ENCODE data around the gene GARNL3.

The GARNL3 gene

DNA sequence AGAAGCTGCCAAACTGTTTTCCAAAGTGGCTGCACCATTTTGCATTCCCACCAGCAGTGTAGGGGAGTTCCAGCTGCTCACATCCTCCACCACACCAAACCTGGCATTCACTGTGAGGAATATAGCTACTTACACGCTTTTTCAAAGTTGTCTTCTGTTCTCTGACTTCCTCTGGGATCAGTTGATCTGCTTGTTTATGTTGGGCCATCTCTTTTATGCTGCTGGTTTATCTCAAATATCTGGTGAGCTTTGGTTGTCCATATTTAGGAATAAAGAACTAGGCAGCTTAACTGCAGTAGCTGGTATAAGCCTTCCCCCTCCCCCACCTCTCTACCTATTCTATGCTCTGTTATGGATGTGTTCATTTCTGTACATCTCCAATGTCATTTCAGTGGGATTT, 151.1 kb downstream of the GARNL3 start:
- no peak for DNase-seq

GRCh38 chr9:127417131-127418036, 152.8 kb downstream of the GARNL3 start:
- peak; percentile 40 for DNase-seq

DNA sequence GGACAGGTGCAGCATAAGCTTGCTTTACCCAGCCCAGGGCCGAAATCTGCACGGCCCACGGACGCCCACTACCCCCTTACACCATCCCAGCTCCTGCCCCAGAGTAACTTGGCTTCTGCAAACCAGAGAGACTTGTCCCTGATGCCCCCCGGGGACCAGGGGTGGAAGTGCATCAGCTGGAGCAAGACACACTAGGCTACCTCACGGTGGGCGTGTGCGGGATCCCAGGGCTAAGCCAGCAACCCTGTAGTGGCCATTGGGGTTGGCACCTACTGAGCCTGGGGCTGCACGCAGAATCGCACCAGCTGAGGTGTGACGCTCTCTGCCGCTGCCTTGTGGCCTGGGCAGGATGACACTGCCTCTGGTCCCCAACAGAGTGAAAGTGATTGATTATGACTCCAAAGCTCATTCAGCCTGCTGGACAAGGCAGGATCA, 153.5 kb downstream of the GARNL3 start:
- no peak for DNase-seq

DNA sequence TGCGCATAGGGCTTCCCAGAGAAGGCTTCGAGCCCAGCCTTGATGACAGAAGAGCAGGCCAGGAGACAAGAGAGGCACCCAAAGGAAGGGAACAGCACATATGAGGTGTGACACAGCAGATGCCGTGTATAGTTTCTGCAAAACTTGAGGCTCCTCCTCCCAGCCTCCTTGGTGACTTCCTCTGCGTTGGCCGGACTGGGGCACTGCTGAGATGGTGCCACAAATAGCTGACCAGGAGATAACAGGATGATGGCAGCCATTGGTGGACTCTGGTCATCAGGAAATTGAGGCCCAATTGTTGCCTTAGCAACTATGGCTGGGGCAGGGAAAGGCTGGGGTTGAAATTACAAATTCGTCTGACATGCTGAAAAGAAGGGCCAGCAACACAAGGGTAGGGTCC, 154.8 kb downstream of the GARNL3 start:
- no peak for DNase-seq

GRCh38 chr9:127421057-127421456, 156.5 kb downstream of the GARNL3 start:
- DNase-seq = no peak

- no peak for DNase-seq
Observed at GRCh38 chr9:127422133-127422782, 157.7 kb downstream of the GARNL3 start.

GRCh38 chr9:127422787-127423186, 158.2 kb downstream of the GARNL3 start:
- DNase-seq = no peak

- no peak for DNase-seq
Observed at GRCh38 chr9:127423476-127423933, 158.9 kb downstream of the GARNL3 start.

DNA sequence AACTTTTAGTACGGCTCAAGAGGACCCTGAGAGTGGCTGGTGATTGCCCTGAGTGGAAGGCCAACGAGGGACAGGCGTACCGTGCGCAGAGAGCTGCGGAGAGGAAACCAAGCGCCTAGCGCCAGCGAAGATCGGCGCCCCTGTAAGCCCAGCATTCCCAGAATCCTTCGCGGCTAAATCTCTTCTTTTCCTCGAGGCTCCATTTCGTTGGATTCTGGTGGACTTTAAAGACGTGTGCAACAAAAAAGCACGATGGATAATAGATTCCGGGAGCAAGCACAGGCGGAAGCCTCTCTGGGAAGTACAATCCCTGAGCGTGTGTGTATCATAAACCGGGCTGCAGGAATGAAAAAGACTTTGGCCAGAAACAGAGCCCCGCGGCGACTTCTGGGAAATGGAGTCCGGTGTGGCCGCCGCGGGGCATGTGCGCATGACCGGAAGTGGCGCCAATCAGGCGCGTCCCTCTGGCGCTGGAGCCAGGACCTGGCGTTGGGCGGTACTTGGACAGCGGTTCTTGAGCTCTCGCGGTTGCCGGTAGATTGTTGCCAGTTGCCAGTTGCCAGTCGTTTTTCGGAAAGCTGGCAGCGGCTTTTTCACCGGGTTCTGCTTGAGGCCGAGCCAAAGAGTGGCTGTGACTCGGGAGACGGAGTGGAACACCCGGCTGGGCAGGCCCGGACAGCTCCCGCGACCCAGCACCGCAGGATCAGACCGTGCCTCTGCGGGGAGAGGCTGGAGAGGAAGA, 159.5 kb downstream of the GARNL3 start, which contains the start of gene ZNF79:
TSS of gene ZNF79 (plus strand) at position 449 of the 742 bp plus-strand sequence. CDS start 406 bp downstream, outside the sequence.
- DNase-seq = peak; percentile 74

DNA sequence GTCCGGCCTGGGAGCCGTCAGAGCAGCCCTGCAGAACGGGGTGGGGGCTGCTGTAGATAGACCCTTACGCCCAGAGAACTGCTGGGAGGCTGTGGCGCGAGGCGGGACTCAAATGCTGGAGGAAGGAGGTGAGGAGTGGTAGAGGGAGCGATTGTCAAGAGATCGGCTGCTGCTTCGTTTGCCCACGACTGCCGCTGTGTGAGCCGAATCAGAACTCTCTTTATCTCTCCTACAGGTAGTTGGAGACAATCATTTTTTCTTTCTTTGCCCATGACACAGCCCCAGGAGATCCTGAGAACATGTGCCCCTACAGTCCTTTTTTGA, 160.1 kb downstream of the GARNL3 start:
- DNase-seq = no peak

- DNase-seq = no peak
Observed at GRCh38 chr9:127426756-127427155, 162.2 kb downstream of the GARNL3 start.

GRCh38 chr9:127428348-127428747, 163.8 kb downstream of the GARNL3 start:
- no peak for DNase-seq

DNA sequence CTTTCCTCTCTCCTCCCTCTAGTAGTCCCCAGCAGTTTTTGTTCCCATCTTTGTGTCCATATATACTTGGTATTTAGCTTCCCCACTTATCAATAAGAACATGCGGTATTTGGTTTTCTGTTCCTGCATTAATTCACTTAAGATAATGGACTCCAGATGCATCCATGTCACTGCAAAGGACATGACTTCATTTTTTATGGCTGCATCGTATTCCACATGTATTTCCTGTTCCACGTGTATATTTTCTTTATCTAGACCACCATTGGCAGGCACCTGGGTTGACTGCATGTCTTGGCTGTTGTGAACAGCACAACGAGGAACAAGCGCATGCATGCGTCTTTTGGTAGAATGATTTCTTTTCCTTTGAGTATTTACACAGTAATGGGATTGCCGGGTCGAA, 165.8 kb downstream of the GARNL3 start:
- no peak for DNase-seq

DNA sequence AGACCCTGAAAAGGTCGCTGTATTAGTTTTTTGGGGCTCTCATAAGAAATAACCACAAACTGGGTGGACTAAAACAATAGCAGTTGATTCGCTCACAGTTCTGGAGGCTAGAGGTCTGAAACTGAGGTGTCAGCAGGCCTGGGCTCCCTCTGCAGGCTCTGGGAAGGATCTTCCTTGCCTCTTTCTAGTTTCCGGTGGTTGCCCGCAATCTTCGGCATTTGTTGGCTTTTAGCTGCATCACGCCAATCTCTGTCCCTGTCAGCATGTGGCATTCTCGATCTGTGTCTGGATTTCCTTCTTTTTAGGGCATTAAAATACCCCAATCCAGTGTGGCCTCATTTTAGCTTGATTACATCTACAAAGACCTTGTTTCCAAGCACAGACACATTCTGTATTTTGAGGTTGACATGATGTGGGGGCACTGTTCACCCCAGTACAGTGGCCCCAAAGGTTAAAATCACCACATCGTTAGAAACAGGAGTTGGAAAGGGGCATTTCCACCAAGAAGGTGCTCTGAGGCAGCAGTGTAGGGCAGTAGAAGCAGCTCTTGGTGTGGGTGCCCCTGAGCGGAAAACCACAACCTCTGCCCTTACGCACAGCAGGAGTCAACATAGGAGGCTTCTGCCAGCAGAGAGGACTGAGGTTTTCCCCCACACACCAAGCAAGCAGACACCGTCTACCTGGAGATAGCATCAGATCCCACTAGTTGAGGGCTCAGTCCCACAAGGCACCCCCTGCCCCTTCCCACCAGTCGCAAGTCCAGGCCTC, 173.1 kb downstream of the GARNL3 start:
- no peak for DNase-seq

DNA sequence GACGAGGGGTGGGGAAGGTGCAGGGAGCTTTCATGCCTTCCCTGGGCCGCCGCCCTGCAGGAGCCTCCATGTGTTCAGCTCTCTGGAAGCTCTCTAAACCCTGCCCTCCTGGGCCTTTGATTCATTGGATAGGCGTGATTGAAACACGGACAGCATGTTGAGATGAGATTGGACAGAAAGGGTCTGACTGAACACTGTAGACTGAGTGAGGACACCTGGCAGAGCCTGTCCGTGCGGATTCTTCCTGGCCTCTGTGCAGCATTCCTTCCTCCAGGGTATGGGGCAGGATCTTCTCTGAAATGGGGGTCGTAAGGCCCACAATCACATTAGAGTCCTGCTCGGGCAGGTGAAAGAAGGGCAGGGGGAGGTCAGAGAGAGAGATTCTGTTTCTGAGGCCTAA, 173.8 kb downstream of the GARNL3 start:
- DNase-seq = no peak
